Endothelial cell of umbilical vein (primary cell): ENCODE measurements around the gene RHCG. TPM values are rescaled to one million over a fixed set of nuclear protein-coding genes. Genes with fewer than 3 reads are reported as not detected.

Experiments
- BruUV-seq: library from RNA; stranded (reverse); fragments of 400-500 nt; replicated peaks from 2 replicates; lab custom pipeline; 2021; lab: Mats Ljungman, UMichigan
- CTCF ChIA-PET: fragments of 300-600, 350-600 bp; sonication (Branson Sonifier 250); formaldehyde crosslinking; loops from one replicate; lab custom pipeline; 2021; ENCODE audit warnings: antibody characterized with exemption, inconsistent platforms; lab: Charles Lee
- POLR2A ChIA-PET: fragments of 300-600, 350-600 bp; sonication (Branson Sonifier 250); formaldehyde crosslinking; loops from one replicate; lab custom pipeline; 2021; ENCODE audit warnings: antibody characterized with exemption, inconsistent platforms; lab: Charles Lee
- DNase-seq: peaks from one replicate; pipeline ENCODE4 v3.0.0-alpha.2; 2011; ENCODE audit warnings: low read depth, low spot score
- FAIRE-seq: peaks from 2 replicates; lab custom pipeline; 2011; peaks lifted over from hg19 to GRCh38; lab: Jason Lieb, UNC
- H2AFZ ChIP-seq: 2 replicates; pipeline ENCODE4 v1.6.0; 2012; ENCODE audit warnings: low read depth, low read length, control low read depth, inconsistent platforms
- H3K27ac ChIP-seq: 2 replicates; pipeline ENCODE4 v1.5.1; 2011; ENCODE audit warnings: low read depth, mild to moderate bottlenecking, control low read depth, low read length, moderate library complexity; ENCODE audit not compliant: insufficient read depth
- H3K27me3 ChIP-seq, 2 experiments: 2 replicates each; pipeline versions ENCODE4 v1.6.0 to v1.6.1; 2011; ENCODE audit warnings: low read length in 2 of 2, mixed read lengths in 1 of 2; ENCODE audit not compliant: control insufficient read depth in 2 of 2, insufficient read depth in 2 of 2
- H3K36me3 ChIP-seq, 2 experiments: 2 replicates in 1 of 2; 3 replicates in 1 of 2; pipeline ENCODE4 v1.5.1; 2011; ENCODE audit warnings: low read length in 2 of 2, mild to moderate bottlenecking in 1 of 2, moderate library complexity in 1 of 2; ENCODE audit not compliant: control insufficient read depth in 2 of 2, insufficient read depth in 2 of 2; ENCODE audit errors: extremely low read depth in 1 of 2
- H3K4me1 ChIP-seq: 3 replicates; pipeline ENCODE4 v1.5.1; 2011; ENCODE audit warnings: mild to moderate bottlenecking, low read length; ENCODE audit not compliant: control insufficient read depth, insufficient read depth; ENCODE audit errors: extremely low read depth
- H3K4me2 ChIP-seq: 2 replicates; pipeline ENCODE4 v1.6.1; 2011; ENCODE audit warnings: low read length, control low read depth, mixed read lengths; ENCODE audit not compliant: insufficient read depth
- H3K4me3 ChIP-seq, 3 experiments: fragments of 200-600 bp in 1 of 3; sonication (generic), shearing (Covaris generic) in 1 of 3; replicated peaks in 1 of 3; 2 replicates each; pipeline ENCODE4 v1.5.1; 2011 to 2016; ENCODE audit warnings: control low read depth in 3 of 3, low read length in 3 of 3, mild to moderate bottlenecking in 2 of 3, inconsistent platforms in 1 of 3, low read depth in 1 of 3, moderate library complexity in 1 of 3; ENCODE audit not compliant: insufficient read depth in 1 of 3
- H3K79me2 ChIP-seq: 2 replicates; pipeline ENCODE4 v1.6.0; 2012; ENCODE audit warnings: low read length, inconsistent platforms; ENCODE audit not compliant: control insufficient read depth, insufficient read depth
- H3K9ac ChIP-seq: replicated peaks from 2 replicates; pipeline ENCODE3; 2011; ENCODE audit warnings: low read length, control low read depth; ENCODE audit not compliant: insufficient read depth; ENCODE audit errors: extremely low read depth
- H3K9me1 ChIP-seq: replicated peaks from 3 replicates; pipeline ENCODE4 v1.6.0; 2011; ENCODE audit warnings: mild to moderate bottlenecking, low read length; ENCODE audit not compliant: control insufficient read depth, insufficient read depth; ENCODE audit errors: extremely low read depth
- H3K9me3 ChIP-seq: replicated peaks from 2 replicates; pipeline ENCODE4 v1.5.1; 2012; ENCODE audit warnings: low read length, inconsistent platforms; ENCODE audit not compliant: control insufficient read depth, insufficient read depth
- H4K20me1 ChIP-seq: replicated peaks from 2 replicates; pipeline ENCODE3; 2011; ENCODE audit warnings: mild to moderate bottlenecking, low read length; ENCODE audit not compliant: control insufficient read depth, insufficient read depth; ENCODE audit errors: extremely low read depth
- CTCF ChIP-seq, 2 donors: IDR thresholded peaks; 1 replicate in 1 of 2; 2 replicates in 1 of 2; pipeline ENCODE4 v1.5.1; 2011; ENCODE audit warnings: low read length in 2 of 2, mild to moderate bottlenecking in 2 of 2, moderate library complexity in 2 of 2, control low read depth in 1 of 2, inconsistent platforms in 1 of 2, low read depth in 1 of 2; ENCODE audit not compliant: insufficient read depth in 1 of 2; ENCODE audit errors: extremely low read depth in 1 of 2
- EZH2 ChIP-seq: IDR thresholded peaks from 2 replicates; pipeline ENCODE4 v1.6.1; 2012; ENCODE audit warnings: borderline replicate concordance, low read depth, mild to moderate bottlenecking, moderate library complexity, low read length, inconsistent platforms; ENCODE audit not compliant: severe bottlenecking
- FOS ChIP-seq: IDR thresholded peaks from 2 replicates; pipeline ENCODE4 v1.6.1; 2011; ENCODE audit warnings: mild to moderate bottlenecking, low read length, moderate library complexity, borderline replicate concordance; ENCODE audit not compliant: insufficient read depth
- GATA2 ChIP-seq: IDR thresholded peaks from 2 replicates; pipeline ENCODE4 v1.7.0; 2011; ENCODE audit warnings: low read depth, mild to moderate bottlenecking, moderate library complexity, mixed read lengths, low read length; ENCODE audit not compliant: insufficient read length, insufficient read depth
- JUN ChIP-seq: IDR thresholded peaks from 2 replicates; pipeline ENCODE4 v1.6.1; 2011; ENCODE audit warnings: borderline replicate concordance, low read depth; ENCODE audit not compliant: insufficient read length, insufficient read depth
- MAX ChIP-seq: IDR thresholded peaks from 2 replicates; pipeline ENCODE4 v1.6.1; 2011; ENCODE audit not compliant: insufficient read depth, insufficient read length
- MYC ChIP-seq: IDR thresholded peaks from one replicate; pipeline ENCODE4 v1.6.1; 2011; ENCODE audit warnings: mild to moderate bottlenecking, low read depth, low read length
- POLR2A ChIP-seq: IDR thresholded peaks from 2 replicates; pipeline ENCODE4 v1.6.1; 2012; ENCODE audit warnings: low read depth, mild to moderate bottlenecking, control low read depth, low read length
- POLR2AphosphoS5 ChIP-seq: IDR thresholded peaks from 2 replicates; pipeline ENCODE4 v1.6.1; 2012; ENCODE audit warnings: low read depth, mild to moderate bottlenecking, control low read depth, low read length, moderate library complexity; ENCODE audit not compliant: insufficient read depth
- dilution Hi-C: fragments of 300-500 bp; cut with MboI; formaldehyde crosslinking; loops from one replicate; pipeline ENCODE4 v1.15.0; 2019; ENCODE audit warnings: low sequenced_read_pairs; ENCODE audit not compliant: extremely low pct_ligation_motif_present
- intact Hi-C: fragments of 100-400 bp; cut with micrococcal nuclease; formaldehyde crosslinking; loops from one replicate; pipeline ENCODE4 v1.10.0; 2022
- polyA plus RNA-seq, 4 experiments: library from polyadenylated mRNA; depleted of rRNA in 3 of 4; stranded (reverse) in 3 of 4; unstranded in 1 of 4; fragments of >200 nt; gene quantifications; 2 replicates each; pipeline versions ENCODE4 v1.2.1 to v1.2.3, GENCODE V29; 2011 to 2012; ENCODE audit warnings: missing spikeins in 1 of 4
- total RNA-seq: library from RNA; stranded (reverse); gene quantifications from 2 replicates; pipeline ENCODE4 v1.2.3, GENCODE V29; 2021

The RHCG gene
- total and polyA plus RNA-seq, 2 donors (not counting 3 experiments of a cell fraction or from before 2014, with no cell fraction given), result not detected

GRCh38 chr15:89477411-89478242 is 18.8 kb downstream of the RHCG start:
- dilution Hi-C loops (no loop called here), intact Hi-C loops (no loop called here)
- H3K9me1 ChIP-seq, result no peaks in the 10 kb centered on the region
- H2AFZ ChIP-seq, result no peak overlapping the region
- ChIA-PET POLR2A (no interaction called here), CTCF (interaction anchor here (1.0 to 4.0 kb wide), 3 partner anchors 11 to 119 kb away, joined by 3 to 25 read pairs (median 9); no protein-coding TSS in a partner anchor)
- H3K4me3 ChIP-seq, result no peak overlapping the region
- no peaks in the 10 kb centered on the region for H3K9me3 ChIP-seq
- H3K4me2 ChIP-seq, result no peak overlapping the region
- H3K79me2 ChIP-seq, result no peaks in the 10 kb centered on the region
- no TSS peak for BruUV-seq
- TF ChIP-seq POLR2A (no peak), FOS (no peak), MYC (no peak), POLR2AphosphoS5 (no peak), EZH2 (no peak), JUN (no peak), GATA2 (no peak), MAX (no peak), CTCF (IDR thresholded peaks at IDR 0.05; ENCODE audit: extremely low read depth in 1 of 2, insufficient read depth in 1 of 2, low read depth in 1 of 2, low read length in 2 of 2) (no peak)
- no peak overlapping the region for H3K27ac ChIP-seq
- H3K36me3 ChIP-seq, result no peaks in the 10 kb centered on the region
- H3K27me3 ChIP-seq, result peaks cover 0 to 2% of the 10 kb centered on the region in 2 experiments
- DNase-seq, result no peak
- H3K9ac ChIP-seq, result no peak overlapping the region
- no peaks in the 10 kb centered on the region for H4K20me1 ChIP-seq
- FAIRE-seq, result no peak
- H3K4me1 ChIP-seq, result no peaks in the 10 kb centered on the region
